ENCODE results near the gene KIF1B. TPM values are rescaled to one million over a fixed set of nuclear protein-coding genes. Genes with fewer than 3 reads are reported as not detected.

The KIF1B gene
- total RNA-seq, 1 experiment from 2014 or later, result 28.1 TPM

DNA sequence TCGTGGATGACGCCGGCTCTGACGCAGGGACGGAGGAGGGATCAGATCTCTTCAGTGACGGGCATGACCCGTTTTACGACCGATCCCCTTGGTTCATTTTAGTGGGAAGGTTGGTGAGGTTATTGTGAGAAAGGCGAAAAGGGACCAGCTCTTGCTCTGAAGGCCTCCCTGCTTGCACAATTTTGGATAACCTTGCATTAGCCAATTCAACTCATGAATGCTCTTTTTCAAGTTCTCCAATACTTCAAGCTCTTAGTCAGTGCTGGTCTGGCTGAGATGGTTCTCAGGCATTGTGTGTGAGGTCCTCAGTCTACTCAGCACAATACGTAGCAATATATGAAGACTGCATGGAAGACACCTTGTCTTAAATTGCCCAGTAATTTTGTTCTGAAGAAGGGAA is 115.9 kb downstream of the KIF1B start:
- CTCF ChIA-PET, result no interaction called here
- Histone ChIP-seq H3K9ac (ENCODE audit: low read length) (no peak overlapping the region), H3K27me3 (ENCODE audit: insufficient read depth, low read length) (no peaks in the 10 kb centered on the region), H4K20me1 (ENCODE audit: insufficient read depth) (no peaks in the 10 kb centered on the region), H3K27ac (ENCODE audit: low read depth, low read length) (no peak overlapping the region), H3K4me1 (ENCODE audit: control insufficient read depth in 1 of 2, insufficient read depth in 2 of 2, low read length in 2 of 2) (no peaks in the 10 kb centered on the region), H3K79me2 (ENCODE audit: insufficient read depth, low read length) (no peaks in the 10 kb centered on the region), H3K9me2 (ENCODE audit: insufficient read depth) (no peaks in the 10 kb centered on the region), H3K4me3 (replicated peaks in 1 of 2; ENCODE audit: low read depth in 1 of 2, low read length in 2 of 2) (no peak overlapping the region), H3K36me3 (ENCODE audit: control insufficient read depth in 1 of 2, insufficient read depth in 2 of 2, low read length in 2 of 2) (peaks cover 0 to 7% of the 10 kb centered on the region in 2 experiments; a peak in 2 of 4 replicates), H3K9me3 (ENCODE audit: control insufficient read depth in 1 of 2, insufficient read depth in 1 of 2, low read depth in 1 of 2, low read length in 2 of 2) (no peaks in the 10 kb centered on the region), H2AFZ (ENCODE audit: low read depth, low read length, poor library complexity, severe bottlenecking) (no peak overlapping the region), H3K4me2 (ENCODE audit: low read length) (no peak overlapping the region)
- intact Hi-C loops (cut with micrococcal nuclease), result no loop called here
- TF ChIP-seq POLR2A (IDR thresholded peaks at IDR 0.05; ENCODE audit: borderline replicate concordance, extremely low read depth, insufficient read depth, insufficient read length), result no peak
- no peak for TF ChIP-seq CEBPB (IDR thresholded peaks at IDR 0.05; ENCODE audit: low read depth)
- TF ChIP-seq, protein P1, sequence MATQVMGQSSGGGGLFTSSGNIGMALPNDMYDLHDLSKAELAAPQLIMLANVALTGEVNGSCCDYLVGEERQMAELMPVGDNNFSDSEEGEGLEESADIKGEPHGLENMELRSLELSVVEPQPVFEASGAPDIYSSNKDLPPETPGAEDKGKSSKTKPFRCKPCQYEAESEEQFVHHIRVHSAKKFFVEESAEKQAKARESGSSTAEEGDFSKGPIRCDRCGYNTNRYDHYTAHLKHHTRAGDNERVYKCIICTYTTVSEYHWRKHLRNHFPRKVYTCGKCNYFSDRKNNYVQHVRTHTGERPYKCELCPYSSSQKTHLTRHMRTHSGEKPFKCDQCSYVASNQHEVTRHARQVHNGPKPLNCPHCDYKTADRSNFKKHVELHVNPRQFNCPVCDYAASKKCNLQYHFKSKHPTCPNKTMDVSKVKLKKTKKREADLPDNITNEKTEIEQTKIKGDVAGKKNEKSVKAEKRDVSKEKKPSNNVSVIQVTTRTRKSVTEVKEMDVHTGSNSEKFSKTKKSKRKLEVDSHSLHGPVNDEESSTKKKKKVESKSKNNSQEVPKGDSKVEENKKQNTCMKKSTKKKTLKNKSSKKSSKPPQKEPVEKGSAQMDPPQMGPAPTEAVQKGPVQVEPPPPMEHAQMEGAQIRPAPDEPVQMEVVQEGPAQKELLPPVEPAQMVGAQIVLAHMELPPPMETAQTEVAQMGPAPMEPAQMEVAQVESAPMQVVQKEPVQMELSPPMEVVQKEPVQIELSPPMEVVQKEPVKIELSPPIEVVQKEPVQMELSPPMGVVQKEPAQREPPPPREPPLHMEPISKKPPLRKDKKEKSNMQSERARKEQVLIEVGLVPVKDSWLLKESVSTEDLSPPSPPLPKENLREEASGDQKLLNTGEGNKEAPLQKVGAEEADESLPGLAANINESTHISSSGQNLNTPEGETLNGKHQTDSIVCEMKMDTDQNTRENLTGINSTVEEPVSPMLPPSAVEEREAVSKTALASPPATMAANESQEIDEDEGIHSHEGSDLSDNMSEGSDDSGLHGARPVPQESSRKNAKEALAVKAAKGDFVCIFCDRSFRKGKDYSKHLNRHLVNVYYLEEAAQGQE (IDR thresholded peaks at IDR 0.05; ENCODE audit: low read depth), result no peak
- TF ChIP-seq JUND (IDR thresholded peaks at IDR 0.05), result no peak
- TF ChIP-seq ELF1 (IDR thresholded peaks at IDR 0.05; ENCODE audit: borderline replicate concordance, low read depth), result no peak
- TF ChIP-seq, protein P2, sequence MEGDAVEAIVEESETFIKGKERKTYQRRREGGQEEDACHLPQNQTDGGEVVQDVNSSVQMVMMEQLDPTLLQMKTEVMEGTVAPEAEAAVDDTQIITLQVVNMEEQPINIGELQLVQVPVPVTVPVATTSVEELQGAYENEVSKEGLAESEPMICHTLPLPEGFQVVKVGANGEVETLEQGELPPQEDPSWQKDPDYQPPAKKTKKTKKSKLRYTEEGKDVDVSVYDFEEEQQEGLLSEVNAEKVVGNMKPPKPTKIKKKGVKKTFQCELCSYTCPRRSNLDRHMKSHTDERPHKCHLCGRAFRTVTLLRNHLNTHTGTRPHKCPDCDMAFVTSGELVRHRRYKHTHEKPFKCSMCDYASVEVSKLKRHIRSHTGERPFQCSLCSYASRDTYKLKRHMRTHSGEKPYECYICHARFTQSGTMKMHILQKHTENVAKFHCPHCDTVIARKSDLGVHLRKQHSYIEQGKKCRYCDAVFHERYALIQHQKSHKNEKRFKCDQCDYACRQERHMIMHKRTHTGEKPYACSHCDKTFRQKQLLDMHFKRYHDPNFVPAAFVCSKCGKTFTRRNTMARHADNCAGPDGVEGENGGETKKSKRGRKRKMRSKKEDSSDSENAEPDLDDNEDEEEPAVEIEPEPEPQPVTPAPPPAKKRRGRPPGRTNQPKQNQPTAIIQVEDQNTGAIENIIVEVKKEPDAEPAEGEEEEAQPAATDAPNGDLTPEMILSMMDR (IDR thresholded peaks at IDR 0.05 in 2 of 3, conservative IDR thresholded peaks at IDR 0.05 in 1 of 3; ENCODE audit: borderline replicate concordance in 1 of 3, insufficient read depth in 1 of 3, low read depth in 2 of 3, low read length in 2 of 3), result no peak
- no peak for TF ChIP-seq ZNF274 (IDR thresholded peaks at IDR 0.05; ENCODE audit: low read depth, low read length)
- TF ChIP-seq FOSL1 (IDR thresholded peaks at IDR 0.05; ENCODE audit: low read depth), result no peak
- no peak for TF ChIP-seq POLR2AphosphoS5 (IDR thresholded peaks at IDR 0.05; ENCODE audit: low read depth, low read length)
- no peak for TF ChIP-seq RAD21 (IDR thresholded peaks at IDR 0.05; ENCODE audit: low read depth)
- no peak for TF ChIP-seq SP1 (IDR thresholded peaks at IDR 0.05; ENCODE audit: low read depth)
- no peak for TF ChIP-seq EZH2phosphoT487 (IDR thresholded peaks at IDR 0.05; ENCODE audit: borderline replicate concordance)
- no peak for TF ChIP-seq YY1 (IDR thresholded peaks at IDR 0.05; ENCODE audit: extremely low read depth, insufficient replicate concordance, low read depth, low read length)
- no peak for TF ChIP-seq ZFX (IDR thresholded peaks at IDR 0.05)
- no peak for ATAC-seq
- DNase-seq (ENCODE audit: low read depth, low spot score), result no peak
- BruUV-seq (replicated peaks), result no TSS peak
- POLR2A ChIA-PET, result no interaction called here
- RAD21 ChIA-PET (ENCODE audit: low non-redundant PET in 1 of 2, low total read pairs in 2 of 2, uncharacterized antibody in 2 of 2, unreplicated experiment in 2 of 2), result no interaction called here

Data from HCT116 (cell line).